ENCODE measurements around the gene ZNF580. TPM values are rescaled to one million over a fixed set of nuclear protein-coding genes. Genes with fewer than 3 reads are reported as not detected.

ZNF580 gene
- total and polyA plus RNA-seq, 9 of the 15 experiments (the other 6 are each of a cell fraction or from before 2014, with no cell fraction given) = 2.3 to 47.4 (median 6.0) TPM

GRCh38 chr19:55674841-55675660, 34.2 kb downstream of the ZNF580 start, which contains the start of gene EPN1 (continued):
- TF ChIP-seq ZNF407 (IDR thresholded peaks at IDR 0.05; ENCODE audit: low read depth) = peak; percentile 75
- TF ChIP-seq PRDM10 (IDR thresholded peaks at IDR 0.05; ENCODE audit: partially characterized antibody) = no peak
- no peak for TF ChIP-seq MCM7 (IDR thresholded peaks at IDR 0.05)
- peak; percentile 97 to 98 for TF ChIP-seq MAZ (CRISPR knock-in tag; conservative IDR thresholded peaks at IDR 0.05 in 1 of 2, IDR thresholded peaks at IDR 0.05 in 1 of 2)
- peak; percentile 21; the same call in 1 of the 2 replicates for TF ChIP-seq ZBTB9 (CRISPR knock-in tag; IDR thresholded peaks at IDR 0.05)
- no peak for TF ChIP-seq TAF15 (IDR thresholded peaks at IDR 0.05; ENCODE audit: low read depth, low read length)
- TF ChIP-seq GMEB1 (CRISPR knock-in tag; IDR thresholded peaks at IDR 0.05) = peak; percentile 77
- TF ChIP-seq U2AF2 (optimal IDR thresholded peaks at IDR 0.05; ENCODE audit: low read depth, low read length) = no peak
- TF ChIP-seq MECOM (CRISPR knock-in tag; IDR thresholded peaks at IDR 0.05) = no peak
- TF ChIP-seq SMC3 (conservative IDR thresholded peaks at IDR 0.05; ENCODE audit: insufficient read depth, low read depth, low read length) = no peak
- no peak for TF ChIP-seq DDX20 (tag; IDR thresholded peaks at IDR 0.05; ENCODE audit: low read depth)
